Measurements from ENCODE around the gene ATP8B4. TPM values are rescaled to one million over a fixed set of nuclear protein-coding genes. Genes with fewer than 3 reads are reported as not detected.

ATP8B4 gene
- total and polyA plus RNA-seq, 3 donors from 2014 or later = 2.4 to 6.1 (median 2.5) TPM

DNA sequence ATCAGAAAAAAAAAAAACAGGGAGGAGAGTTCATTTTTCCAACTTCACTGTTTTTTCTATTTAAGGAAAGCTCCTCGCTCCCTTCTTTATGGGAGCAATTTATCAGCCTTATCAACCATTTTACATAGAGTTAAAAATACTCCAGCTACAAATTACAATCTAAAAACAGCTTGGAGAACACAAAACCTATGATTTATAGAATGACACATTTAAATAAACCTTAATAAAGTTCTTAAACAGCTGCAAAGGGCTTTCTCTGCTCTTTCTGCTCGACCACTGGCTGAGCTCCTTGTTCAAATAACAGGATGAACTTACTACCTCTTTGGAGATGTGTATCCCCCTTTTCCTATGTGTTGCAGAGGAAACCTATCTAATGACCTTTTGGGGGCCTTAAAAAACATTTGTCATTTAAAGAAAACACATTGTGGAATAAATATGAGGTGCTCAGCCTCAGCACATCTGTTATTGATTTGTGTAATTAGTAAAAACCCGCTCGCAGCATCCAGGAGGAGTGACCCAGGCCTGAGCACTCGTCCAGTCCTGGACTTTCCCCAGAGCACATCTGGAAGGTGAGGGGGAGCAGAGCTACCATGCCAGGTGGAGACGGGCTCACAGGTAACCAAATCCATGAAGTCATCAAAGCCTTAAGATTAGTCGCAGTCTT is 231.2 kb downstream of the ATP8B4 start:
- H3K4me1 ChIP-seq = no peaks in the 10 kb centered on the region
- no peak for DNase-seq
- intact Hi-C loops (cut with DNase I; ENCODE audit: low total_unique reads) = no loop called here
- H3K9me3 ChIP-seq = no peaks in the 10 kb centered on the region
- no peaks in the 10 kb centered on the region for H3K27me3 ChIP-seq
- 53 to 59% methylated on average over 7 of the region's 7 CpGs for WGBS, 2 donors
- no peak overlapping the region for H3K27ac ChIP-seq
- TF ChIP-seq POLR2A (IDR thresholded peaks at IDR 0.05) (no peak), CTCF (IDR thresholded peaks at IDR 0.05) (no peak)
- no peaks in the 10 kb centered on the region for H3K36me3 ChIP-seq (ENCODE audit: low read depth, missing control alignments)
- H3K4me3 ChIP-seq = no peak overlapping the region

GRCh38 chr15:49883121-49883520 is 235.9 kb downstream of the ATP8B4 start:
- Histone ChIP-seq H3K27ac (no peak overlapping the region), H3K4me3 (no peak overlapping the region), H3K9me3 (no peaks in the 10 kb centered on the region), H3K36me3 (ENCODE audit: low read depth, missing control alignments) (no peaks in the 10 kb centered on the region), H3K4me1 (peaks cover under 1% of the 10 kb centered on the region), H3K27me3 (no peaks in the 10 kb centered on the region)
- intact Hi-C loops (cut with DNase I; ENCODE audit: low total_unique reads) = no loop called here
- no peak for DNase-seq
- no peak for TF ChIP-seq POLR2A (IDR thresholded peaks at IDR 0.05)
- no peak for TF ChIP-seq CTCF (IDR thresholded peaks at IDR 0.05)
- WGBS, 2 donors = 91 to 97% methylated on average over 4 of the region's 4 CpGs

DNA sequence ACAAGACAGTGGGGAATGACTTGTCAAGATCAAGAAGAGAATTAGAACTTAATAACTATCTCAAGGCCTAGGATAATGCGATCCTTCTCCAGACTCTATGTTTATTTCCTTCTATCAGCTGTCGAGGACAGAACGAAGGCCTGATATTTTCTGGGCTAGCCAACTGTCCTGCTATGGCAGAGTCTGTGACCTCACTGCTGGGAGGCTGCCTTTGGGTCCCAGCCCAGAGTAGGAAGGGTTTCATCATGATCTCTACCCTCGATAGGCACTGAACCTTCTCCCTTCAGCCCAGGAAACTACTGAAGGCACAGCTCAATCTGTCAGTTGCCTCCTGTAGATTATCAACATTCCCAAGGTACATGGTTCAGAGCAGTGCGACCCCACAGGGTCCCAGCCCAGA is 237.2 kb downstream of the ATP8B4 start:
- Histone ChIP-seq H3K27ac (no peak overlapping the region), H3K27me3 (no peaks in the 10 kb centered on the region), H3K4me1 (peaks cover 13% of the 10 kb centered on the region), H3K4me3 (no peak overlapping the region), H3K9me3 (no peaks in the 10 kb centered on the region), H3K36me3 (ENCODE audit: low read depth, missing control alignments) (no peaks in the 10 kb centered on the region)
- intact Hi-C loops (cut with DNase I; ENCODE audit: low total_unique reads) = no loop called here
- 81 to 85% methylated on average over 5 of the region's 5 CpGs for WGBS, 2 donors
- DNase-seq = no peak
- TF ChIP-seq CTCF (IDR thresholded peaks at IDR 0.05) (no peak), POLR2A (IDR thresholded peaks at IDR 0.05) (no peak)

GRCh38 chr15:49881433-49881832 is 237.6 kb downstream of the ATP8B4 start:
- no peak for DNase-seq
- H3K4me3 ChIP-seq = no peak overlapping the region
- TF ChIP-seq POLR2A (IDR thresholded peaks at IDR 0.05) (no peak), CTCF (IDR thresholded peaks at IDR 0.05) (no peak)
- H3K27me3 ChIP-seq = no peaks in the 10 kb centered on the region
- intact Hi-C loops (cut with DNase I; ENCODE audit: low total_unique reads) = no loop called here
- H3K36me3 ChIP-seq (ENCODE audit: low read depth, missing control alignments) = no peaks in the 10 kb centered on the region
- H3K9me3 ChIP-seq = no peaks in the 10 kb centered on the region
- H3K27ac ChIP-seq = no peak overlapping the region
- 88 to 90% methylated on average over 3 of the region's 3 CpGs for WGBS, 2 donors
- H3K4me1 ChIP-seq = peaks cover 16% of the 10 kb centered on the region

Measured in testis (tissue), 3 donors.